NCI-H1417 (cell line): Measurements from ENCODE around the gene GSK3B.
"Not testable (repeated sequence)": the region's sequence is repeated elsewhere in the genome, so short reads cannot be mapped to it uniquely, and the experiment has no call there.

Experiments
- DNase-seq, 3 experiments: peaks; one replicate each; lab custom pipeline; 2025; lab: John Stamatoyannopoulos, UW

The GSK3B gene

DNA sequence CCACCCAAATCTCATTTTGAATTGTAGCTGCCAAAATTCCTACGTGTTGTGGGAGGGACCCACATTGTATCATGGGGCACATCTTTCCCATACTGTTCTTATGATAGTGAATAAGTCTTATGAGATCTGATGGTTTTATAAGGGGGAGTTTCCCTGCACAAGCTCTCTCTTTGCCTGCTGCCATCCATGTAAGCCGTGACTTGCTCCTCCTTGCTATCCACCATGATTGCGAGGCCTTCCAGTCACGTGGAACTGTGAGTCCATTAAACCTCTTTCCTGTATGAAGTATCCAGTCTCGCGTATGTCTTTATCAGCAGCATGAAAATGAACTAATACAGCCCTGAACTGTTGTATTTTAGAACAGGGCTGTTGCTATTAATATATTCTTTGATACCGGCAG lies 40.6 kb downstream of the GSK3B start:
- DNase-seq, result not testable (repeated sequence)

DNA sequence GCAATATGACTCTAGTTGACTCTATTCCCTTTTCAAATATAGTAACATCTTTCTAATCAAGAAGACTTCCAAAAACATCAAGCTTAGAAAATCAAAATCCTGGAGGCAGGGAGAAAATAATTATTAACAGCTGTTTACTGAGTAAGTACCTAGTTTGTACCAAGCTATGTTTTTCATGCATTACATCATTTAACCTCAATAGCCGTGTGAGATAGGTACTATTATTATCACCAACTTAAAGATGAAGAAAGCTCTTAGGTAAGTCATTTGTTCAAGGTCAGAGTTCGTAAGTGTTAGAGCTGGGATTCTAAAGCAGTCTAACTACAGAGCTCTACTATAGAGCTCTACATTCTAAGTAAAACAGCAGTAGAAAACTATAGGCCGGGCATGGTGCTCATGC lies 41.6 kb downstream of the GSK3B start:
- DNase-seq, result no peak

- peak in 1 of 3 experiments; percentile 16 for DNase-seq
Measured at GRCh38 chr3:120052225-120052624, 42.0 kb downstream of the GSK3B start.

- not testable (repeated sequence) for DNase-seq
Measured at GRCh38 chr3:120051570-120051969, 42.7 kb downstream of the GSK3B start.

- DNase-seq, result no peak
Measured at GRCh38 chr3:120049881-120050539, 44.2 kb downstream of the GSK3B start.

- no peak for DNase-seq
Measured at GRCh38 chr3:120049072-120049471, 45.2 kb downstream of the GSK3B start.

DNA sequence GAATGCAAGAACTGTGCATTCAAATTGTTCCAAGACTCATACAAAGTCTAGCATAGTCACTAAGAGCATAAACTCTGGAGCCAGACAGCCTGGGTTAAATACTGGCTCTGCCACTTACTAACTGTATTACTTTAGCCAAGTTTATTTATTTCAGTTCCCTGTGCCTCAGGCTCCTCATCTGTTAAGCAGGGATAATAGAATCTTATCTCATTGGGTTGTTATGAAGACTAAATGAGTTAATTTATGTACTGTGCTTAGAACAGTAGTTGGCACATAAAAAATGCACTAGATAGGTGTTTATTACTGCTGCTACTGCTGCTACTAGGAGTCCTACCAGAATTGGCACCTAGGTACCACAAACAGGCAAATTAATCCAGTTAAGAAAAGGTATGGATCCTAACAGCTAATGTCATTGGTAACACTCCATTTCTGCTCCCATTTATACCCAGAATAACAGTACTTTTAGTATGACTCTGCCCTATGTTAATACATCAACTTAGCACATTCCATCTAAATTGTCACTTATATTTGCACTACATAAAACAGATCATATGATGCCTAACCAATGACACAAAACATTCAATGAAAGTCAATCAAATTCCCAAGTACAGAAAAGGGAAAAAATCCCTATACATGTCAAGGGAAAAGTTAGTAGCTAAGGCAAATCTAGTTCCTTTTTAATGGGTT lies 45.7 kb downstream of the GSK3B start:
- no peak for DNase-seq

DNA sequence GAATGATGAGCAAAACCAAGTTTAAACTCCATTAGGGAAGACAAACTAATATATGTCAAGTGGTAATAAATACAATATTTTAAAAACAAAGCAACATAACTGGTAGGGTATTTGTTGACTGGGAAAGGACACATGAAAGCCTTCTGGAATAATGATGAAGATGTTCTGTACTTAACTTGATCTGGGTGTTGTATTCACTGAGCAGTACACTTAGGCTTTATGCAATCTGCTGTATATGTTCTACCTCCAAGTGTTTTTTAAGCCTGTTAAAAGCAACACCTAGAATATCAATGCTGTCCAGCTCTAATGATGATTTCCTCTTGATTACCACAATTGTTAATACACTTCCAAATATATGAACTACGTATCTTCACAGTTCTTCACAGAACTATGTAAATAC lies 46.6 kb downstream of the GSK3B start:
- no peak for DNase-seq

GRCh38 chr3:120040813-120041377 lies 53.4 kb downstream of the GSK3B start:
- no peak for DNase-seq

- DNase-seq, result peak in 1 of 3 experiments; percentile 7
Measured at GRCh38 chr3:120039642-120040610, 54.3 kb downstream of the GSK3B start.

DNA sequence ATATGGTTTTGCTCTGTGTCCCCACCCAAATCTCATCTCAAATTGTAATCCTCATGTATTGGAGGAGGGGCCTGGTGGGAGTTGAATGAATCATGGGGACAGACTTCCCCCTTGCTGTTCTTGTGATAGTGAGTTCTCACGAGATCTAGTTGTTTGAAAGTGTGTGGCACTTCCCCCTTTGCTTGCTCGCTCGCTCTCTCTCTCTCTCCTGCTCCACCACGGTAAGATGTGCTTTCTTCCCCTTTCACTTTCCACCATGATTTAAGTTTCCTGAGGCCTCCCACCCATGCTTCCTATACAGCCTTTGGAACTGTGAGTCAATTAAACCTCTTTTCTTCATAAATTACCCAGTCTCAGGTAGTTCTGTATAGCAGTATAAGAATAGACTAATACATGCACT lies 60.7 kb downstream of the GSK3B start:
- DNase-seq, result no peak

DNA sequence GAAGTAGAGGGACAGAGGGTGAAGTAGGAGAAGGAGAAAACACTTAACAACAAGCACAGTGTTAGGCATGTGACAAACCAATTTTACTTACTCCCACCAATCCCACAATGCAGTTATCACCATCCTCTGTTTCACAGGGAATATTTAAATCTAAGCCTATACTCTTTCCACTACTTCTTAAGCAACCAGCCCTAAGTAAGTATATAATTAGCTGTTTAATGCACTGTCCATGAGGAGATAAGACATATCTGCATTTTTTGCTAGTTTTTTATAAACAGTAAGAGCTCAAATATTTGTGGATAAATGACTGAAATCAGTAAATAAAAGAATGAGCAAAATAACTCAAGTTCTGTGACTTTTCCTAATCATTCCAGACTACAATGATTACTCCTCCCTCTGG lies 62.7 kb downstream of the GSK3B start:
- DNase-seq, result no peak

GRCh38 chr3:120029749-120030148 lies 64.5 kb downstream of the GSK3B start:
- no peak for DNase-seq

- DNase-seq, result peak in 1 of 3 experiments; percentile 42
Measured at GRCh38 chr3:120028271-120029047, 65.8 kb downstream of the GSK3B start.

- no peak for DNase-seq
Measured at GRCh38 chr3:120027226-120027625, 67.0 kb downstream of the GSK3B start.

GRCh38 chr3:120025520-120025919 lies 68.7 kb downstream of the GSK3B start:
- no peak for DNase-seq

GRCh38 chr3:120024103-120024502 lies 70.1 kb downstream of the GSK3B start:
- no peak for DNase-seq

GRCh38 chr3:120022729-120023128 lies 71.5 kb downstream of the GSK3B start:
- no peak for DNase-seq

GRCh38 chr3:120021523-120021922 lies 72.7 kb downstream of the GSK3B start:
- no peak for DNase-seq

- no peak for DNase-seq
Measured at GRCh38 chr3:120018299-120018698, 75.9 kb downstream of the GSK3B start.

GRCh38 chr3:120017692-120018091 lies 76.6 kb downstream of the GSK3B start:
- no peak for DNase-seq
